ENCODE results near the gene KCNA4.

Gene KCNA4

DNA sequence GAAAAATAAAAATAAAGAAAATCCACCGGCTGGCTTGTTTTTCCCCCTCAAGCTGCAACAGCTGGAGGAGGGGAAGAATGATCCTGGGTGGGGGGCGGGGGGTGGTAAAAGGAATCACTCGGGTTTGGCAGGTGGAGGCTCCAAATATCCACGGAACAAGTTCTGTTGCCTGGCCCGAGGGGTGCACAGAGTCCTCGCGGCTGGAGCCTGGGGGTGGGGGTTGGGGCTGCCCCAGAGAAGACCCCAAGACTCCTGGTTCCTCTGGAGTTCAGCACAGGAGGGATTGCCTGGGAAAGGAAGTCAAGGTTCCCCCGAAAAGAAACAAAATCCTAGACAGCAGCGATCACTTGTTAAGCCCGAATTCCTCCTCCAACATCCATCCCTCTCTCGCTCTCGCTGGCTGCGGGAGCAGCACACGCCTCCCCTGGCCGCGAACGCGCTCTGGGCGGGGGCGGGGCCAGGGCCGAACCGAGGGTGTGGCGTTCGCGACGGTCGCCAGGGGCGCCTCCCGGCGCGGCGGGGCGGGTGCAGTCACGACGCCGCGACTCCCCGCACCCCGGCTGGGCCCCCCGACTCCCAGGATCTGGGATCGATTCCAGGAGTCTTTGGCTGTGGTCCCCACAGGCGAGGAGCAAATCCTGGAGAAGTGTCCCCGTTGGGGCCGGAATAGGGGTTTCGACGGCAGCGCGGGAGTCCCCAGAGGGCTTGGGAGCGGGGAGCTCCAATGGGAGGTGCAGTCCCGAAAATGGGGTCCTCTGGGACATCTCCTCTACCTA is at the start of gene KCNA4:
TSS of gene KCNA4 (minus strand) at position 443 of the 776 bp plus-strand sequence. CDS start 4,352 bp downstream, outside the sequence.
- DNase-seq (ENCODE audit: insufficient read length, low spot score) (peak; percentile 75), FAIRE-seq (no peak)
- TF ChIP-seq CTCF (IDR thresholded peaks at IDR 0.05; ENCODE audit: insufficient read depth, missing control alignments), result no peak

DNA sequence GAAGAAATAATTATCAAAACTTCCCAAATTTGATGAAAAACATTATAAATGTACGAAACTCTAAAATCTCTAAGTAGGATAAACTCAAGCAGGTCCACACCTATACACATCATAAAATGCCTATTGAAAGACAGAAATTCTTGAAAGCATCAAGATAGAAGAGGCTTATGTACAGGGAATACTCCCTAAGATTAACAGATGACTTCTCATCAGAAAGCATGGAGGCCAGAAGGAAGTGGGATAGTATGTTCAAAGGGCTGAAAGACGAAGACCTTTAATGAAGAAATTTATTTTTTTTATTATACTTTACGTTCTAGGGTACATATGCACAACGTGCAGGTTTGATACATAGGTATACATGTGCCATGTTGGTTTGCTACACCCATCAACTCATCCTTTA is 45.3 kb upstream of the KCNA4 start:
- no peak for FAIRE-seq
- no peak for TF ChIP-seq CTCF (IDR thresholded peaks at IDR 0.05; ENCODE audit: insufficient read depth, missing control alignments)

GRCh38 chr11:30059172-30059815 is 42.5 kb upstream of the KCNA4 start:
- FAIRE-seq (no peak), DNase-seq (ENCODE audit: insufficient read length, low spot score) (no peak)
- TF ChIP-seq CTCF (IDR thresholded peaks at IDR 0.05; ENCODE audit: insufficient read depth, missing control alignments), result no peak

More for the DNA sequence above, 45.3 kb upstream of the KCNA4 start:
- no peak for DNase-seq (ENCODE audit: insufficient read length, low spot score)

DNA sequence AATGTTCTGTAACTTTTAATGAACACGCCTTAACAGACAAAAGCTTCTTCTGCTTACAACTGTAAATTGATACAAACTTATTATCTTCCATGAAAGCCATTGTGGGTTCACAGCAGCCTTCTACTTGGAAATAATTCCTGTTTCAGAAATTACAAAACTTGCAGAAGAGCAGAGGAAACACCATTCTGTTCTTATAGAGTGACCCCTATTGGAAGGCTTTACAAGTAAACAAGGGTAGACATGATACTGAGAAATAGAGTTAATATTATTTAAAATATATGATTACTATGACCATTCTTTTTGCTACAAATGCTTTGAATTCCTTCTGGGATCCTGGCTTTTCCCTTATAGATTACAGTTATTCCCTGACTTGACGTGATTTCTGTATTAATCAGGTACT is 32.4 kb upstream of the KCNA4 start:
- DNase-seq (ENCODE audit: insufficient read length, low spot score) (no peak), FAIRE-seq (no peak)
- peak; percentile 16 for TF ChIP-seq CTCF (IDR thresholded peaks at IDR 0.05; ENCODE audit: insufficient read depth, missing control alignments)

DNA sequence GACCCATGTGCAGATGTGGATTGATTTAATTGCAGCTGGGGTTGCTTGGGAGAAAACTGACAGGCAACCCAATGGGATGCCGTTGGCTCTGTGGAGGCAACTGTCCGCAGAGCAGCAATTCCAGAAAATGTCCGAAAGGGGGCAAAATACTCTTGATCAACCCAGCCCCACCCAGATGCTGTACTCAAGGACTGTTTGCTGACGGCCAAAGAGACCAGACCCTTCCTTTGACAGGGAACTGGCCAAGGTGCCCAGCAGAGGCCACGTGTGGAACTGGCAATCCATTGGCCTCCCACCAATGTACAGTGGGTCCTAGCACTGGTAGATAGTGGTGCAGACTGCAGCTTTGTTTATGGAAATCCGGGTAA is 29.7 kb upstream of the KCNA4 start:
- no peak for DNase-seq (ENCODE audit: insufficient read length, low spot score)
- TF ChIP-seq CTCF (IDR thresholded peaks at IDR 0.05; ENCODE audit: insufficient read depth, missing control alignments), result no peak
- no peak for FAIRE-seq

GRCh38 chr11:30045921-30046577 is 29.2 kb upstream of the KCNA4 start:
- DNase-seq (ENCODE audit: insufficient read length, low spot score) (no peak), FAIRE-seq (no peak)
- TF ChIP-seq CTCF (IDR thresholded peaks at IDR 0.05; ENCODE audit: insufficient read depth, missing control alignments), result no peak

All from D721Med (cell line).